Mesenchymal stem cell (in vitro differentiated cells and primary cell): ENCODE measurements around the gene CALML5.

Source experiments
- DNase-seq: peaks from one replicate; pipeline ENCODE4 v3.0.0-alpha.2; 2013
- H2AFZ ChIP-seq: one replicate; pipeline ENCODE4 v1.6.1; 2013; ENCODE audit warnings: low read depth, mild to moderate bottlenecking, control low read depth, inconsistent platforms, low read length, moderate library complexity
- H2AK5ac ChIP-seq: 2 replicates; pipeline ENCODE4 v1.6.1; 2013; ENCODE audit warnings: low read length, moderate library complexity, mild to moderate bottlenecking, inconsistent platforms; ENCODE audit not compliant: severe bottlenecking
- H2BK120ac ChIP-seq: one replicate; pipeline ENCODE4 v1.6.1; 2013; ENCODE audit warnings: low read depth, mild to moderate bottlenecking, inconsistent platforms, low read length, moderate library complexity
- H2BK12ac ChIP-seq, 2 experiments: one replicate each; pipeline ENCODE4 v1.6.1; 2013; ENCODE audit warnings: inconsistent platforms in 2 of 2, low read length in 2 of 2, mild to moderate bottlenecking in 2 of 2, moderate library complexity in 2 of 2, control low read depth in 1 of 2
- H2BK15ac ChIP-seq: one replicate; pipeline ENCODE4 v1.6.1; 2013; ENCODE audit warnings: mild to moderate bottlenecking, low read depth, inconsistent platforms; ENCODE audit not compliant: poor library complexity, severe bottlenecking
- H2BK5ac ChIP-seq: 2 replicates; pipeline ENCODE4 v1.6.1; 2013; ENCODE audit warnings: low read depth, mild to moderate bottlenecking, low read length, control low read depth, inconsistent platforms; ENCODE audit not compliant: poor library complexity, severe bottlenecking
- H3K14ac ChIP-seq, 2 experiments: one replicate each; pipeline ENCODE4 v1.6.1; 2013; ENCODE audit warnings: inconsistent platforms in 2 of 2, low read length in 2 of 2, control low read depth in 1 of 2, mild to moderate bottlenecking in 1 of 2, moderate library complexity in 1 of 2
- H3K18ac ChIP-seq, 2 experiments: one replicate each; pipeline ENCODE4 v1.6.1; 2013; ENCODE audit warnings: inconsistent platforms in 2 of 2, low read length in 2 of 2, control low read depth in 1 of 2, low read depth in 1 of 2, mild to moderate bottlenecking in 1 of 2
- H3K23ac ChIP-seq, 2 experiments: one replicate each; pipeline ENCODE4 v1.6.1; 2013; ENCODE audit warnings: inconsistent platforms in 2 of 2, low read length in 2 of 2, mild to moderate bottlenecking in 2 of 2, moderate library complexity in 2 of 2, control low read depth in 1 of 2
- H3K27ac ChIP-seq: 2 replicates; pipeline ENCODE4 v1.5.1; 2013; ENCODE audit warnings: mild to moderate bottlenecking, moderate library complexity, low read length, control low read depth, inconsistent platforms; ENCODE audit not compliant: poor library complexity, severe bottlenecking
- H3K27me3 ChIP-seq, 2 experiments: 2 replicates each; pipeline versions ENCODE4 v1.6.1 to v1.7.0; 2013; ENCODE audit warnings: low read length in 2 of 2, mild to moderate bottlenecking in 2 of 2, moderate library complexity in 2 of 2, control low read depth in 1 of 2, inconsistent platforms in 1 of 2; ENCODE audit not compliant: control insufficient read depth in 1 of 2, insufficient read depth in 1 of 2
- H3K36me3 ChIP-seq, 2 experiments: 2 replicates each; pipeline versions ENCODE4 v1.6.1 to v1.7.0; 2013; ENCODE audit warnings: low read length in 2 of 2, control low read depth in 1 of 2, inconsistent platforms in 1 of 2, low read depth in 1 of 2, mild to moderate bottlenecking in 1 of 2; ENCODE audit not compliant: insufficient read depth in 2 of 2, control insufficient read depth in 1 of 2
- H3K4ac ChIP-seq, 2 experiments: one replicate each; pipeline ENCODE4 v1.6.1; 2013; ENCODE audit warnings: inconsistent platforms in 2 of 2, low read length in 2 of 2, mild to moderate bottlenecking in 2 of 2, moderate library complexity in 2 of 2, control low read depth in 1 of 2, low read depth in 1 of 2
- H3K4me1 ChIP-seq: 2 replicates; pipeline ENCODE4 v1.6.1; 2013; ENCODE audit warnings: low read depth, low read length, control low read depth; ENCODE audit not compliant: control insufficient read depth, insufficient read depth
- H3K4me2 ChIP-seq: 2 replicates; pipeline ENCODE4 v1.6.1; 2013; ENCODE audit warnings: low read length, mild to moderate bottlenecking, inconsistent platforms; ENCODE audit not compliant: poor library complexity, severe bottlenecking
- H3K4me3 ChIP-seq, 2 experiments: 2 replicates each; pipeline versions ENCODE4 v1.5.1 to v1.7.0; 2013; ENCODE audit warnings: low read length in 2 of 2, mild to moderate bottlenecking in 2 of 2, control low read depth in 1 of 2, low read depth in 1 of 2; ENCODE audit not compliant: insufficient read depth in 1 of 2
- H3K79me1 ChIP-seq: replicated peaks from 2 replicates; pipeline ENCODE4 v1.6.1; 2013; ENCODE audit warnings: mild to moderate bottlenecking, control low read depth, low read length, inconsistent platforms; ENCODE audit not compliant: poor library complexity, severe bottlenecking
- H3K9ac ChIP-seq: 2 replicates; pipeline ENCODE4 v1.7.0; 2013; ENCODE audit warnings: mild to moderate bottlenecking, low read length, moderate library complexity
- H3K9me3 ChIP-seq: 2 replicates; pipeline ENCODE4 v1.7.0; 2013; ENCODE audit warnings: mild to moderate bottlenecking, low read length; ENCODE audit not compliant: control insufficient read depth
- H4K8ac ChIP-seq: one replicate; pipeline ENCODE4 v1.6.1; 2013; ENCODE audit warnings: inconsistent platforms, mild to moderate bottlenecking, low read length, moderate library complexity
- H4K91ac ChIP-seq: one replicate; pipeline ENCODE4 v1.6.1; 2013; ENCODE audit warnings: mild to moderate bottlenecking, low read length, inconsistent platforms
- WGBS: methylation state at CpG from one replicate; pipeline ENCODE4 v1.1.7; 2013; ENCODE audit warnings: mixed read lengths; 5-methylcytosine and 5-hydroxymethylcytosine counted together

CALML5 gene

DNA sequence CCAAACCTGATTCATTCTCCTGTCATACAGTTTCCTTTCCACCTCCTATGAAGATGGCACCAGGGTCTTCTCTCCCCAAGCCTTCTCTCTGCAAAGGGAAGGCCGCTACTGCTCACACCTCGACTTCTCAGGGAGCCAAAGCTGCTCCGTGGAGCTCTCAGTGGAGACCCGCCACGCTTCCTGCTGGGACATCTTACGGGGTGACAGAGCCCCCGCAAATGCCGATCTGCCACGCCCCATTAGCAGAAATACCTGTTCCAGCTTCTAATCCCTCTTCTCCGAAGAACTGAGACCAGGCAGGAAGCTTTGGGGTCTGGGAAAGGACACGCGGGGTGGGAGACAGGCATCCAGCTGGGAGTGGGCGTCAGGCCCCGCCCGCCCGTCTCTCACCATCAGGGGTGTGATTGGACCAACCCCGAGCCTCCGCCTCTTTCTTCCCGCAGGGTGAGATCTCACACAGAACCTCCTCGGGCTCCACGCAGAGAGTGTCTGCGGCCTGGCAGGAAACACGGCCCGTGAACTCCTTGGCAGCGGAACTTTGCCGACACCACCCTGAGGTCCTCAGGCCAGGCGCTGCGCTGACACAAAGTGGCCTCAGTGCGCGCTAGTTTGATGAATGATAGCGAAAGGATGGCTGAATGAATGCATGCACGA lies 12.0 kb upstream of the CALML5 start:
- Histone ChIP-seq H3K14ac (no peak overlapping the region), H2AK5ac (no peak overlapping the region), H3K27ac (no peak overlapping the region), H3K4me1 (no peaks in the 10 kb centered on the region), H2BK120ac (no peak overlapping the region), H3K9me3 (no peaks in the 10 kb centered on the region), H3K4ac (no peak overlapping the region), H2BK12ac (no peak overlapping the region), H3K79me1 (no peaks in the 10 kb centered on the region), H4K91ac (no peak overlapping the region), H3K27me3 (peaks cover 0 to 42% of the 10 kb centered on the region in 2 experiments), H3K18ac (no peak overlapping the region), H2AFZ (no peak overlapping the region), H3K4me2 (no peak overlapping the region), H2BK5ac (no peak overlapping the region), H4K8ac (no peak overlapping the region), H3K36me3 (peaks cover 0 to 3% of the 10 kb centered on the region in 2 experiments), H2BK15ac (peak overlapping the region; percentile 23), H3K23ac (no peak overlapping the region), H3K4me3 (peak overlapping the region in 1 of 2 experiments; percentile 17), H3K9ac (peak overlapping the region; percentile 7)
- no peak for DNase-seq
- 89% methylated on average over 32 of the region's 32 CpGs for WGBS

DNA sequence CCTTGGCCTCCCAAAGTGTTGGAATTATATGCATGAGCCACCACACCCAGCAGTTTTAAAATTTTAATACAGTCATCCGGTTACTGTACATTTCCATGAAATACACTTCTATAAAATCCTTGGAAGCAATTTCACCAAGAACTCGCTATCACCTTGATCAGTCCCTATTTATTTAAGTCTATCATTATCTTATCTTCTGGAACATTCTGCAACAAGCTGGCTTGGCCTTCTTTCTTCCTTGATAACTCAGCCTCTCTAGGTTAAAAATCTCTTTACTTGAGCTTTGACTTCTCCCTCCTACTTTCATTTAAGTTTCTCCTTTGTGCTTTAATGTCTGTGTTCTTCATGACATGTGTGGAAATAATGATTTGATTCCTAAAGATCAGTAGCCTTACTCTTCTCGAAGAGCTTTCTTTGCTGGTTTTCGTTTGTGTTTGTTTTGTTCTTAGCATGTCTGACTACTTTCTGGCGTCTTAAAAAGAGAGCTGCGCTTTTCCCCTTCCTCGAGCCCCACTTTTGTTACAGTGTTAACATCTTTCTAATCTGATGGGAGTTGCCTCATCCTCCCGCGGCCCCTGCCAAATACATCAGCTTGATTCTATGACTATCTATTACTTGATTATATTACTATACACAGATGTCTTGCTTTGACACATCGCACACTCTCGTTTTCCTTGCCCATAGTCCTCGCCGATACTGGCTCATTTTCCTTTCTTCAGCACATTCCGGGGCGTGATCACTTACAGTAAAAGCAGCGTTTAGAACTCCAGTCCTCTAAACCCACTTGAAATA lies 11.1 kb upstream of the CALML5 start:
- no peak overlapping the region for H3K4me2 ChIP-seq
- peak overlapping the region in 1 of 2 experiments; percentile 17 for H3K4me3 ChIP-seq
- H3K9ac ChIP-seq = peak overlapping the region; percentile 7
- H3K18ac ChIP-seq = no peak overlapping the region
- WGBS = 92% methylated on average over 16 of the region's 16 CpGs
- H2BK15ac ChIP-seq = no peak overlapping the region
- no peak overlapping the region for H3K4ac ChIP-seq
- H3K27me3 ChIP-seq = peaks cover 0 to 40% of the 10 kb centered on the region in 2 experiments
- H3K14ac ChIP-seq = no peak overlapping the region
- no peak overlapping the region for H3K27ac ChIP-seq
- H4K8ac ChIP-seq = no peak overlapping the region
- H3K4me1 ChIP-seq = no peaks in the 10 kb centered on the region
- H3K23ac ChIP-seq = no peak overlapping the region
- H2AFZ ChIP-seq = no peak overlapping the region
- H2BK12ac ChIP-seq = no peak overlapping the region
- no peak overlapping the region for H2BK5ac ChIP-seq
- H2BK120ac ChIP-seq = no peak overlapping the region
- H4K91ac ChIP-seq = no peak overlapping the region
- H2AK5ac ChIP-seq = no peak overlapping the region
- DNase-seq = no peak
- H3K9me3 ChIP-seq = no peaks in the 10 kb centered on the region
- H3K36me3 ChIP-seq = peaks cover 0 to 3% of the 10 kb centered on the region in 2 experiments
- no peaks in the 10 kb centered on the region for H3K79me1 ChIP-seq

GRCh38 chr10:5509691-5510090 lies 10.3 kb upstream of the CALML5 start:
- Histone ChIP-seq H4K91ac (no peak overlapping the region), H3K4me2 (no peak overlapping the region), H2AK5ac (no peak overlapping the region)

DNA sequence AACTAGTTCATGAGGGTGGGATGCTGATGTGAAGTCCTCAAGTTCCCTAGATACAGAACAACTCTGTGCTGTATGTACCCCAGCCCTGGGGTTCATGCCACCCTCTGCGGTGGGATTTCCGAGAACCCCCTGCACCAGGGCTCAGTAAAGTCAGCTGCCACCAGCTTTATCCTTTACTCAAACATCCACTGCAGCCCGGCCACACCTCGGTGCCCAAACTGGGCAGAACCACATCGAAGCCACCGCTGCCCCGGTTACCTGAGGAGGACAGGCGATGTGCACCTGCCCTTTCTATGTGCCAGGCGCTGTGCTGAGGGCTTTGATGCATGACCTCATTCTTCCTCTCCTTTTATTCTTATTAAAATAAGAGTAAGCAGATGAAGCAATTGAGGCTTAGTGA lies 9.9 kb upstream of the CALML5 start:
- Histone ChIP-seq H3K27me3 (peaks cover 11 to 41% of the 10 kb centered on the region in 2 experiments), H4K91ac (no peak overlapping the region), H3K23ac (no peak overlapping the region), H4K8ac (no peak overlapping the region), H3K27ac (no peak overlapping the region), H3K4me1 (peaks cover 2% of the 10 kb centered on the region), H2AK5ac (no peak overlapping the region), H2BK120ac (no peak overlapping the region), H2BK15ac (no peak overlapping the region), H3K4me2 (no peak overlapping the region), H3K36me3 (peaks cover 0 to 3% of the 10 kb centered on the region in 2 experiments), H3K14ac (no peak overlapping the region), H3K79me1 (no peaks in the 10 kb centered on the region), H2BK12ac (no peak overlapping the region), H3K4ac (no peak overlapping the region), H2BK5ac (no peak overlapping the region), H2AFZ (no peak overlapping the region), H3K4me3 (no peak overlapping the region), H3K9ac (no peak overlapping the region), H3K18ac (no peak overlapping the region), H3K9me3 (no peaks in the 10 kb centered on the region)
- 98% methylated on average over 7 of the region's 9 CpGs for WGBS
- DNase-seq = no peak

More at GRCh38 chr10:5509691-5510090, 10.3 kb upstream of the CALML5 start:
- H3K4ac ChIP-seq = no peak overlapping the region
- H2BK120ac ChIP-seq = no peak overlapping the region
- no peaks in the 10 kb centered on the region for H3K9me3 ChIP-seq
- peaks cover 7 to 41% of the 10 kb centered on the region in 2 experiments for H3K27me3 ChIP-seq
- H3K9ac ChIP-seq = no peak overlapping the region
- no peak overlapping the region for H2BK15ac ChIP-seq
- H2BK12ac ChIP-seq = no peak overlapping the region
- peaks cover 0 to 3% of the 10 kb centered on the region in 2 experiments for H3K36me3 ChIP-seq
- H3K14ac ChIP-seq = no peak overlapping the region
- H3K4me3 ChIP-seq = no peak overlapping the region
- H3K27ac ChIP-seq = no peak overlapping the region
- no peak overlapping the region for H3K23ac ChIP-seq
- H2AFZ ChIP-seq = no peak overlapping the region
- DNase-seq = no peak
- H2BK5ac ChIP-seq = no peak overlapping the region
- no peak overlapping the region for H3K18ac ChIP-seq
- no peak overlapping the region for H4K8ac ChIP-seq
- no peaks in the 10 kb centered on the region for H3K79me1 ChIP-seq
- no peaks in the 10 kb centered on the region for H3K4me1 ChIP-seq
- WGBS = 95% methylated on average over 6 of the region's 11 CpGs
